B cell (primary cell): ENCODE data around the gene BRAF. TPM values are rescaled to one million over a fixed set of nuclear protein-coding genes. Genes with fewer than 3 reads are reported as not detected.

Experiments
- ATAC-seq: fragments of 200-7000 bp; cut with Tn5 transposase; one replicate; pipeline ENCODE4 v1.10.0; 2021; ENCODE audit warnings: low read depth, mild to moderate bottlenecking, moderate number of reproducible peaks, moderate library complexity
- CTCF ChIA-PET: fragments of 350-600 bp; sonication (Branson Sonifier 250); formaldehyde crosslinking; loops from one replicate; lab custom pipeline; 2021; ENCODE audit warnings: antibody characterized with exemption, inconsistent platforms; lab: Charles Lee
- POLR2A ChIA-PET: fragments of 350-600 bp; sonication (Branson Sonifier 250); formaldehyde crosslinking; loops from one replicate; lab custom pipeline; 2021; ENCODE audit warnings: antibody characterized with exemption; lab: Charles Lee
- DNase-seq: peaks from one replicate; pipeline ENCODE4 v3.0.0; 2013
- H2AFZ ChIP-seq: 2 replicates; pipeline ENCODE4 v1.6.1; 2012; ENCODE audit warnings: mild to moderate bottlenecking, low read depth, low read length; ENCODE audit not compliant: insufficient read depth, poor library complexity, severe bottlenecking
- H3K27ac ChIP-seq, 2 donors: 1 replicate in 1 of 2; 2 replicates in 1 of 2; pipeline ENCODE4 v1.5.1; 2012 to 2013; ENCODE audit warnings: low read length in 2 of 2, mild to moderate bottlenecking in 2 of 2, moderate library complexity in 1 of 2
- H3K27me3 ChIP-seq, 4 experiments: fragments of 200-600 bp in 1 of 4; sonication (generic) in 1 of 4; replicated peaks in 1 of 4; 1 replicate in 2 of 4; 2 replicates in 2 of 4; pipeline versions ENCODE4 v1.6.1 to v1.7.0; 2013 to 2016; ENCODE audit warnings: low read length in 3 of 4, mild to moderate bottlenecking in 2 of 4, mixed read lengths in 1 of 4, moderate library complexity in 1 of 4; ENCODE audit not compliant: insufficient read depth in 4 of 4, control insufficient read depth in 3 of 4; ENCODE audit errors: control extremely low read depth in 1 of 4
- H3K36me3 ChIP-seq, 2 experiments: replicated peaks in 1 of 2; 1 replicate in 1 of 2; 2 replicates in 1 of 2; pipeline versions ENCODE4 v1.6.1 to v1.7.1; 2013; ENCODE audit warnings: low read length in 1 of 2; ENCODE audit not compliant: insufficient read depth in 2 of 2, control insufficient read depth in 1 of 2; ENCODE audit errors: control extremely low read depth in 1 of 2, extremely low read depth in 1 of 2
- H3K4me1 ChIP-seq, 2 donors: fragments of 200-600 bp in 1 of 2; sonication (generic) in 1 of 2; 1 replicate in 1 of 2; 2 replicates in 1 of 2; pipeline versions ENCODE4 v1.5.1 to v1.6.1; 2013 to 2017; ENCODE audit warnings: low read length in 2 of 2; ENCODE audit not compliant: control insufficient read depth in 2 of 2, insufficient read depth in 2 of 2
- H3K4me2 ChIP-seq: replicated peaks from 2 replicates; pipeline ENCODE3; 2012; ENCODE audit warnings: mild to moderate bottlenecking, low read depth, low read length; ENCODE audit not compliant: poor library complexity, severe bottlenecking
- H3K4me3 ChIP-seq, 5 experiments: fragments of 200-600 bp in 1 of 5; sonication (generic) in 1 of 5; 1 replicate in 3 of 5; 2 replicates in 2 of 5; pipeline versions ENCODE4 v1.5.1 to v1.7.0; 2011 to 2016; ENCODE audit warnings: low read length in 4 of 5, mild to moderate bottlenecking in 4 of 5, low read depth in 2 of 5, control low read depth in 1 of 5, moderate library complexity in 1 of 5; ENCODE audit not compliant: insufficient read depth in 1 of 5; ENCODE audit errors: control extremely low read depth in 1 of 5, extremely low read depth in 1 of 5
- H3K79me2 ChIP-seq: fragments of 200-600 bp; sonication (generic); one replicate; pipeline ENCODE4 v1.6.0; 2016; ENCODE audit warnings: low read length; ENCODE audit not compliant: control insufficient read depth, insufficient read depth
- H3K9ac ChIP-seq: fragments of 200-600 bp; sonication (generic); 2 replicates; pipeline ENCODE4 v1.6.1; 2017; ENCODE audit warnings: mild to moderate bottlenecking, low read length, moderate library complexity
- H3K9me3 ChIP-seq, 3 donors: one replicate each; pipeline versions ENCODE4 v1.6.1 to v1.7.1; 2013; ENCODE audit warnings: low read length in 2 of 3; ENCODE audit not compliant: control insufficient read depth in 2 of 3, insufficient read depth in 1 of 3; ENCODE audit errors: control extremely low read depth in 1 of 3
- H4K20me1 ChIP-seq: 2 replicates; pipeline ENCODE4 v1.6.0; 2012; ENCODE audit warnings: mild to moderate bottlenecking, low read length; ENCODE audit not compliant: insufficient read depth, control insufficient read depth, poor library complexity, severe bottlenecking
- H3K27ac Mint-ChIP-seq: one replicate; pipeline ENCODE4 v1.8.0; 2021; ENCODE audit warnings: mixed read lengths
- H3K27me3 Mint-ChIP-seq: one replicate; pipeline ENCODE4 v1.8.0; 2021; ENCODE audit warnings: mixed read lengths
- H3K4me1 Mint-ChIP-seq: one replicate; pipeline ENCODE4 v1.8.0; 2021; ENCODE audit warnings: mixed read lengths
- H3K4me3 Mint-ChIP-seq: one replicate; pipeline ENCODE4 v1.8.0; 2021; ENCODE audit warnings: mixed read lengths
- H3K9me3 Mint-ChIP-seq: one replicate; pipeline ENCODE4 v1.8.0; 2022; ENCODE audit warnings: mixed read lengths; ENCODE audit not compliant: insufficient read depth
- EZH2 ChIP-seq: IDR thresholded peaks from 2 replicates; pipeline ENCODE4 v1.6.1; 2012; ENCODE audit warnings: borderline replicate concordance, low read depth, mild to moderate bottlenecking, moderate library complexity, low read length; ENCODE audit not compliant: insufficient read depth, poor library complexity, severe bottlenecking
- WGBS: methylation state at CpG from one replicate; pipeline ENCODE4 v1.1.5; 2013; ENCODE audit warnings: missing lambda C conversion rate; ENCODE audit not compliant: insufficient coverage; 5-methylcytosine and 5-hydroxymethylcytosine counted together
- intact Hi-C: fragments of 100-400 bp; cut with micrococcal nuclease; formaldehyde crosslinking; loops from one replicate; pipeline ENCODE4 v1.10.0; 2022
- polyA plus RNA-seq: library from polyadenylated mRNA; depleted of rRNA; stranded (reverse); fragments of >200 nt; gene quantifications from 2 replicates; pipeline ENCODE4 v1.2.3, GENCODE V29; 2012
- total RNA-seq, 2 donors: library from RNA; stranded (reverse); fragments of 120-200 nt in 1 of 2; gene quantifications; 1 replicate in 1 of 2; 2 replicates in 1 of 2; pipeline versions ENCODE4 v1.2.3 to v1.2.4, GENCODE V29; 2013 to 2022
- TF ChIP-seq, protein P1 (sequence below): fragments of 200-600 bp; IDR thresholded peaks from one replicate; pipeline ENCODE4 v1.8.0; 2022; ENCODE audit warnings: antibody characterized with exemption, mild to moderate bottlenecking

Gene BRAF
- total and polyA plus RNA-seq, 2 donors (not counting 1 experiment from before 2014, with no cell fraction given), result 13.5 to 90.9 TPM

DNA sequence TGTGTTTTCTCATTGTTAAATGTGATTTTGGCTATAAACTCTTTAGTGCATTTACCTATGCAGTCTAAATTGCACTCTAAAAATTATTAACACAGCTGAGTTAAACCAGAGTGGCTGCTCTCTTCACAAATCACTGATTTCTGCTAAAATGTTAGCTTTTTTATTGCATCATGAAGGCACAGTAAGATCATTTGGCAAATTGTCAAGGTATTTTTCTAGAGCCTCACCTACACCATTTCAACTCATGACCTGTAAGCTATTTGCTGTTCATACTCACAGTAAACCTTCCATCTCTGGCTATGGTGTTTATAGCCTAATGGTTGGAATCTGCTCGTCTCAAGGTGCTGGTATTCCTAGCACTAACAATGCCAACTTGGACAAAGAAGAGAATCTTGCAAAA is 202.5 kb downstream of the BRAF start:
- no peak overlapping the region for H3K4me3 ChIP-seq
- ChIA-PET CTCF (interaction anchor here (1.0 to 1.1 kb wide), 2 partner anchors 9 to 290 kb away, joined by 3 to 4 read pairs; no protein-coding TSS in a partner anchor), POLR2A (no interaction called here)
- no peak for ATAC-seq
- no peaks in the 10 kb centered on the region for H4K20me1 ChIP-seq
- peaks cover 0 to 3% of the 10 kb centered on the region in 2 donors for H3K4me1 ChIP-seq
- H3K27me3 ChIP-seq, result no peaks in the 10 kb centered on the region
- H3K27me3 Mint-ChIP-seq, result no peaks in the 10 kb centered on the region
- no peak overlapping the region for H3K9ac ChIP-seq
- WGBS, result no CpG with 5 or more reads among the region's 1 CpG
- H3K4me2 ChIP-seq, result no peak overlapping the region
- H3K27ac Mint-ChIP-seq, result no peak overlapping the region
- no peak overlapping the region for H3K27ac ChIP-seq
- no peak overlapping the region for H2AFZ ChIP-seq
- intact Hi-C loops, result no loop called here
- H3K9me3 Mint-ChIP-seq, result no peaks in the 10 kb centered on the region
- TF ChIP-seq, protein P1, sequence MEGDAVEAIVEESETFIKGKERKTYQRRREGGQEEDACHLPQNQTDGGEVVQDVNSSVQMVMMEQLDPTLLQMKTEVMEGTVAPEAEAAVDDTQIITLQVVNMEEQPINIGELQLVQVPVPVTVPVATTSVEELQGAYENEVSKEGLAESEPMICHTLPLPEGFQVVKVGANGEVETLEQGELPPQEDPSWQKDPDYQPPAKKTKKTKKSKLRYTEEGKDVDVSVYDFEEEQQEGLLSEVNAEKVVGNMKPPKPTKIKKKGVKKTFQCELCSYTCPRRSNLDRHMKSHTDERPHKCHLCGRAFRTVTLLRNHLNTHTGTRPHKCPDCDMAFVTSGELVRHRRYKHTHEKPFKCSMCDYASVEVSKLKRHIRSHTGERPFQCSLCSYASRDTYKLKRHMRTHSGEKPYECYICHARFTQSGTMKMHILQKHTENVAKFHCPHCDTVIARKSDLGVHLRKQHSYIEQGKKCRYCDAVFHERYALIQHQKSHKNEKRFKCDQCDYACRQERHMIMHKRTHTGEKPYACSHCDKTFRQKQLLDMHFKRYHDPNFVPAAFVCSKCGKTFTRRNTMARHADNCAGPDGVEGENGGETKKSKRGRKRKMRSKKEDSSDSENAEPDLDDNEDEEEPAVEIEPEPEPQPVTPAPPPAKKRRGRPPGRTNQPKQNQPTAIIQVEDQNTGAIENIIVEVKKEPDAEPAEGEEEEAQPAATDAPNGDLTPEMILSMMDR, result no peak
- TF ChIP-seq EZH2, result no peak
- no peak overlapping the region for H3K4me3 Mint-ChIP-seq
- H3K79me2 ChIP-seq, result no peaks in the 10 kb centered on the region
- DNase-seq, result no peak
- peaks cover 8% of the 10 kb centered on the region for H3K4me1 Mint-ChIP-seq
- H3K9me3 ChIP-seq, result no peaks in the 10 kb centered on the region
- H3K36me3 ChIP-seq, result peaks cover 0 to 2% of the 10 kb centered on the region in 2 experiments

DNA sequence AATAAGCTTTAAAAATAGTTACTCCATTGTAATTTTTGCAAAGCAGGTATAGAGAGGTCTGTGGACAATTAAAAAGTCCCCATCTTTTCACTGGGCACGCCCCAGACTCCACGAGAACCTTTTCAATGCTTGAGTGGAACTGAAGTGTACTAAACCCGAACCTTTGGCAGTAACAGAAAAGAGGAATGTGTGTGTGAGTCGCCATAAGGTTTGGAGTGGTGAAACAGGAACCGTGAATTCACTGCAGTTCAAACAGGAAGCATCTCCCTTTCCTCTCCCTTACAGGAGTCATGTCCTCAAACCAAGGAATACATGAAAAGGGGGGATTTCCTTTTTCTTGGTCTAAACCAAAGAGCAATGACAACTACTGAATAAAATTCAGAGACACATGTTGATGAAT is 205.0 kb downstream of the BRAF start:
- Histone ChIP-seq H3K36me3 (peaks cover 2 to 4% of the 10 kb centered on the region in 2 experiments), H3K4me2 (no peak overlapping the region), H3K9ac (no peak overlapping the region), H3K4me3 (no peak overlapping the region), H4K20me1 (no peaks in the 10 kb centered on the region), H3K79me2 (no peaks in the 10 kb centered on the region), H3K27me3 (no peaks in the 10 kb centered on the region), H3K9me3 (no peaks in the 10 kb centered on the region), H3K4me1 (peaks cover 0 to 3% of the 10 kb centered on the region in 2 donors), H3K27ac (no peak overlapping the region), H2AFZ (no peak overlapping the region)
- Mint-ChIP-seq H3K4me3 (no peak overlapping the region), H3K27ac (no peak overlapping the region), H3K9me3 (no peaks in the 10 kb centered on the region), H3K4me1 (peaks cover 8% of the 10 kb centered on the region), H3K27me3 (no peaks in the 10 kb centered on the region)
- DNase-seq (no peak), ATAC-seq (no peak)
- POLR2A ChIA-PET, result no interaction called here
- CTCF ChIA-PET, result no interaction called here
- intact Hi-C loops, result no loop called here
- TF ChIP-seq EZH2, result no peak
- TF ChIP-seq, protein P1, result no peak
- WGBS, result no CpG with 5 or more reads among the region's 5 CpGs
